ENCODE measurements around the gene MRPS27.

Gene MRPS27

DNA sequence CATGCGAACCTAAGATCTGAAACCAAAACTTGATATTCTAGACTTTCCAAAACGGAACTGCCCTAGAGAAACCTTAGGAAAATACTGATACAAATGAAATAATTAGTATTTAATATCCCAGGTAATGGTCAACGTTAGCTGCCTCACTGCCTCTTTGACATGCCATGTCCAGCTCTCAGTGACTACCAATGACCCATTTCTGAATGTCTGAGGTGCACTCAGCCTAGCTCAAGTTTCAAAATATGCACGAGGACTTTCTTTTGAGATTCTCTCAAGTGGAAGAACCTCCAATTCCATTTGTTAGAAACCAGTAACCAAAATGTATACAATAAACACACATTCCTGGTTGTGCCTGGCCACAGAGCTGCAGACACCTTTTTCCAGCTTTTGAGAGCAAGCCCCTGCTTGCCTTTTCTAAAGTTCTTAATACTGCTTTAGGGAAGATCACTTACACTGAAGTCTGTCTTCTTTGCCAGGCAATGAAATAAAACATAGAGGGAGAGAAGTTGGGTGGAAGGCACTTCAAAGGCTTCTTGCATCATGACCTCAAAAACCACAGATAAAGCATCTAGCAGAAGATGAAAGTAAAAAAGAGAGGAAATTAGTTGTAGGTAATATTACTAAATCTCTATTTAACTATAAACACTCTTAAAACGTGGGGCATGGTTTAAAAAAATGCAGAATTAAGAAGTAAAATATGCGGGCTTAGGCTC lies 87.9 kb downstream of the MRPS27 start:
- no peak for DNase-seq (ENCODE audit: low read depth)

DNA sequence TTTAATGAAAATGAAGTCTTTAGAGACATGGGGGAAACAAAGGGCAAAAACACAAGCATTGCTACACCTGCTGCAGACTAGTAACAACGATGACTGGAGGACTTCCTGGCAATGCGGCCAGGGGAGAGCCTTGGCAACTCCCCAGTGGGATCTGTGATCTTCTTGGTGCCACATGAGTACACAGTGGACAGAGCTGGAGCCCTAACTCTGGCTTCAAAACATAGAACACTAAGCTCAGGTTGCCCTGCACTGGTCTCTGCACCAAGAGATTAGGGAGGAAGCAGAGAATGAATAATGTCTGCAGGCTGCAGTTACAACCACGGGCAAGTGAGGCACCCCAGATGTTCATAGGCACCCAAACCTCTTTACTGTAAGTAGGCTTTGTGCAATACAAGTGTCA lies 91.1 kb downstream of the MRPS27 start:
- DNase-seq (ENCODE audit: low read depth): no peak

DNA sequence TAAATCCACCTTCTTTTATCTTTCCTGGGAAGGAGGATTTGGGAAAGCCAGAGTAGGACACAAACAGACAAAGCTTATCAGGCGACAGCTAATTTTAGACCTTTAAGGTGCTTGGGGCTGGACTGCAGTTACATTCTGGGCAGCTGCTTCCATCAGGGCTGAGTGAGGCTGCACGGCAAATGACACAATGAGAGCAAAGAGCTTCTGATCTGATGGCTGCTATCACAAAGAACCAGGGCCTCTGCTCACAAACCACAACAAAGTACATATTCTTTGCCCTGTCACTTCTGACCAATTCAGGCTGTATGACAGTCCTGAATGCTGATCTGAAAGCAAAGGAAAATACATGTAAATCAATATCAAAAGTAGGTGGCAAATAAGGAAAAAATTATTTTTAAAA lies 93.1 kb downstream of the MRPS27 start:
- no peak for DNase-seq (ENCODE audit: low read depth)

DNA sequence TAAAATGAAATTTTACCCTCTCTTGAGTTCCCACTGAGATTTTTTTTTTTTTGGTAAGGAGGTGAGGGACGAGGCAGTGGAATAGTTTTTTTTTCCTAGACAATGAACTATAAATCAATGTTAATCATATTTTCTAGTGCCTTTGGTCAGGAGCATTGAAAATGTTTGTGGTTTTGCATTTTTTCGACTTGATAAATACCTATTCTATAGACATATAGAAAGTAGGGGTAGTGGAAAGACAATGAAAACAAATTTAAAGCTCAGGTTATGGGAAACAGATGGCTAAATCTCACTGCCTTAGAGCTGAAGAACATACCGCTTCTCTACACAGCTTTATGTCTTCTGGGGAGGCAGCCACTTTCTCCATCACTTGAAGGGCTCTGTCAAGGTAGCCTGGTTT lies 94.3 kb downstream of the MRPS27 start:
- DNase-seq (ENCODE audit: low read depth): no peak

DNA sequence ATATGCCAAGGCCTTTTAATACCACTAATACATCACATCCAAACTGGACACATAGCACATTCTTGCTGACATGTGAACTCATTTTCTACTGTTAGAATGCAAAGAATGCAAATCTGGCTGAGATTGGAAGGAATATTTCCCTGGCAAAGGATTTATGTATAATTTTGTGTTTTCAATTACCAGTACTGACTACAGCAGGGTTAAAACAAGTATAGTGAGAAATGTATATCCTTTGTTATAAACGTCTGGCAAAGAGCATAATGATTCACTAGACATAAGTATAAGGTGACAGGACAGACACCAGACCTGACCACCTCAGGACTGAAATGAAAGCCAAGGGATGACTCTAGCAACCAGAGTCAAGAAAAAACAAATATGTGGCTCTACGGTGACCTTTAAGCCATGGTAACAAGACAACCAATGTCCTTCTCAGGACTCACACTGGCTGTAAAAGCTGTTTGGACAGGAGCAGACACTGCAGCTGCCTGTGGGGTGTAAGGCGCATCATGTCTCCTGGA lies 95.0 kb downstream of the MRPS27 start:
- DNase-seq (ENCODE audit: low read depth): no peak

DNA sequence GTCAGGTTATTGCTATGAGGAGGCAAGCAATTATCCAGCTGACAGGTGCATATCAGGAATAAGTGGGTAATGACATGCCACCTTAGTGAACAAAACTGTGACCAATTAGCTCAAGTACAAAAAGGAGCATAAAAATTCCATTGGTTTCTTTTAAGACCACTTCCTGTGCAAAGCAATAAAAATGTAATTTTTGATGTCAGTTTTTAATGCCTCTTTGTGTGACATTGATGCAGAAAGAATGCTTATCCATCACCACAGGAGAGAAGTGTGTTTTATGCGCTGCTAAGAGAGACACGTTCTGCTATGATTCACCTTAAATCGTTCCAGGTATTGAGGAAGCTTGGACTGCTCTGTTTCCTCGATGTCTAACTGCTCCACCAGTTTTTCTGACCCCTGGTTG lies 96.7 kb downstream of the MRPS27 start:
- no peak for DNase-seq (ENCODE audit: low read depth)

DNA sequence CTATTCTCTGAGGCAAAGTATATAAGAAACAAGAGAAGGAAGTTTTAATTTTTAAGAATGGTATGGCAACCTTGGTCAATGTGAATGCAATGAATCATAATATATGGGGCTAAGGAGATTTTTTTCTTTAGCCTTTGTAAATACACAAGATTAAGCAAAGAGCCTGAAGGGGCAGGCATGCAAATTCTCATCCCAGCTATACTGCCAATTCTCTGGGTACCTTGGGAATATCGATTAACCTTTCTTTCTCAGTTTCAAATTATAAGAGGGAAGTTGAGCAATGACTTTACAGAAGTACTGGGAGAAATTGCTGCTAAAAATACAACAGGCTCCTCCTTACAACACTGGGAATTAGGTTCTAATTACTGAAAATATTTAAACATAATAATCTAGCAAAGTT lies 97.5 kb downstream of the MRPS27 start:
- DNase-seq (ENCODE audit: low read depth): no peak

DNA sequence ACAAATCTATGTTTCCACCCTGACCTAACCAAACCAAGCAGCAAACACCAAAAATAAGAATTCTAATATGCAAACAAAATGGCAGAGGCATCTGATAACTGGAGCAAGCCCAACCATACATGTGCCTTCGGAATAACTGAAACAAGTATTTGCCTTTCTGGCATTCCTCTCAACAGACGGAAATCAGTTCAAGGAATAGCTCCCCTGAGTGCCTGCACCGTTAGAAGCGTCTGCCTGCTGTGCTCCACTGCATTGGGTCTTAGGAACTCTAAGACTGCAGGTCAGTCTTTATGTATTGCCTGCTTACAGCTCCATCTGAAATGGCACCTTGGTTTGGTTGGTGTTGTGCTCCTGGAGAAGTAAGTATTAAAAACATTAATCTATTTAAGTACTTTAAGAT lies 98.5 kb downstream of the MRPS27 start:
- DNase-seq (ENCODE audit: low read depth): no peak

DNA sequence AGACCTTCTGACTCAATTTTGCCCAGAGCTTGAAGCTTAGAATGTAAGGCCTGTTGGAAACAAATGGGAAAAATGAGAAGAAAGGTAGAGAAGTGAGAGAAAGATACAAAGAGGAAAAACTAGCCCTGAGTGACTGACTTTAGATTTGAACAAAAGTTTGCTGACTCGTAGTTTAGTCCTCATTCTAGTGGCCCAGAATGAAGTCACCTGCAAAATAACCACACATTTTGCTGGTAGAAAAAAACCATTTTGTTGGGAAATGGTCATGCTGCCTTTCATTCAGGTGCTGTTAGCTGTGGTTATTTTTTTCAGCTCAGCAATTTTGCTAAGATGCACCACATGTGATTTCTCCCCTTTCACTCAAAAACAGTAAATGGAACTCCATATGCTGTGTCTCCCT lies 98.9 kb downstream of the MRPS27 start:
- DNase-seq (ENCODE audit: low read depth): no peak

DNA sequence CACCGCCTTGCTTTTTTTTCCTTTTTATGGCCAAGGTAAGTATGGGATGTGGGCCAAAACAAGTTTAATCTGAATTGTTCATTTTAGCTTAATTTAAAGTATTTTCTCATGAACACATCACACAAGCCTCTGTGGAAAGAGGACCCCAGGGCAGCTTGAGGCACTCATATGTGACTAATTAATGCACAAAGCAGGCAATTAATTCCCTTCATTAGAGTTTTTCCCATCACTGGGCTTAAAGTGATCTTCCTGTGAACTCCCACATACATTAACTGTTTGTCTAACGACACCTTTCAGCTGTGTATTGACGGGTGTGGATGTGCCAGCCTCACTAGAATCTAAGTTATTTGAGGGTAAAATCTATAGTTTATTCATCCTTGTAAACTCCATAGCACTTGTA lies 103.3 kb downstream of the MRPS27 start:
- no peak for DNase-seq (ENCODE audit: low read depth)

DNA sequence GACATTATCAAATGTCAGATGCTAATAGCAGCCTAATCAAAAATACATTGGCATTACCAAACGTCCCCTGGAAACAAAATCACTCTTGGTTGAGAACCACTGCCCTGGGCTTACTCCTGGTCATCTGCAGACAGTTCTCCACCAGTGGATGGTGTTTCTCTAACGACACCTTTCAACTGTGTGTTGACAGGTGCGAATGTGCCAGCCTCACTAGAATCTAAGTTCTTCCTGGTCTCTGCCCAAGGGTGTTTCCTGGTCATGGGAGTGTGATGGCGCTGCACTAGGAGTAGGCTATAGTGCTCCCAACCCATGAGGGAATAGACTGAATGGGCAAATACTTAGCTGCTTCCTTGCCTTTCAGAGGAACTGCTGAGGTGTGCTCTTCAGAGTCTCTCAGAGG lies 105.9 kb downstream of the MRPS27 start:
- DNase-seq (ENCODE audit: low read depth): no peak

DNA sequence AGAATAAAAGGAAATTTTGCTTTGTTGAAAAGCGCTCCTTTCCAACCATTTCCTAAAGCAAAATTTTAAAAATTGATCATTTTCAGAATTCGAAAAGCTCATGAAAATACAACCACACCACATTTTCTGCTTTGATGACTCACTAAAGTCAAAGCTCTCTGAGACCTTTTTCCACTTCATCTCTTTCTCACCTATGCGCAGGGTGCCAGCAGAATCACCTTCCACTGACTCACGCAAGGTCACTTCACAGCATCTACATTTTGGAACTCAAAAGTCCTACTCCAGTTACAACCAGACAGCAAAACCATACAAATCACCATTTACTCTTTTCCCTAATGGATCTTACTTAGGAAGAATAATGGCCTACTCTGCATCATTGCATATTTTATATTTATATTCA lies 106.6 kb downstream of the MRPS27 start:
- no peak for DNase-seq (ENCODE audit: low read depth)

DNA sequence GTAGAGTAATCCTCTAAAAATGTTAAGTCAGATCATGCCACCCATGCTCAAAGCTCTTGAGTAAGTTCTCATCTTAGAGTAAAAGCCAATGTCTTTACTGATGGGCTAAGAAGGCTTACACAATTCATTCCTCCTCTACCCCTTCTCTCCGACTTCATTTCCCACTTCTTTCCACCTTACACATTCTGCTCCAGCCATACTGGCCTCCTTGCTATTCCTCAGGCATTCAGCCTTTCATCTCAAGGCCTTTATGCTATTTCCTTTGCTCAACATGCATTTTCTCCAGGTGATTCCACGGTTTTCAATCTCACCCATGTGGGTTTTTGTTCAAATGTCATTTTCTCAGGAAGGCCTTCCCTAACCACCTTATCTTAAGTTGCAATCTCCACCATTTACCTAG lies 107.9 kb downstream of the MRPS27 start:
- DNase-seq (ENCODE audit: low read depth): no peak

DNA sequence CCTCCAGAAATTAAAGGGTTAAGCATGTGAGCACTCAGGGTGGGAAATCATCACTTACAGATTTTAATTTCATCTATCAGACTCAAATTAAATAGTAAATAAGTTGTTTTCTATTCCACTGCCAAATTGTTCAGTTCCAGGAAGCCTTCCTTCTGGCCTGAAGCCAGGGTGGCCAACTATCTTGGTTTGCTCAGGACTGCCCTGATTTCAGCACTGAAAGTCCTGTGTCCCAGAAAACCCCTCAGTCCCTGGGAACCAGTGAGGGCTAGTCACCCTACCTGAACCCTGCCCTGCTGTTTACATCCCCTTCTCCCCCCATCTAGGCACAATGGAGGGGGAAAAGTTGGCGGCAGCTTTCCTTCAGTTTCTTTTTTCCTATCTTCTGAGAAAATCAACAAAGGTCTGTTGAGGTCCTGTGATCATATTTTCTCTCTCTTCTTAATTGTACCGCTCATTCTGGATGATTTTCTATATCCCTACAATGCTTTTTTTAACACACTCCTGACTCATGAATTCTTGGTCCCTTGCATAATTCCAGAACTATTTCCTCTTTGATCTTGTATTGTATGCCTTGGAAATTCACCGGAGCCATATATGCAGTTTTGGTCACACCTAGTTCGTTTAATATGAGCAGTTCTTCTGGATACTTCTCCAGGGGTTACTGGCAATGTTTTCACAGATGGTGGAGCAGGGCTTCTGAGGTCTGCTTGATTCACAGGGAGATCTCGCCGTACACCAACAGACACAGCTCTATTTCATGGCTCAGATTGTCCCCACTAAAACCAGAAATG lies 109.0 kb downstream of the MRPS27 start:
- no peak for DNase-seq (ENCODE audit: low read depth)

DNA sequence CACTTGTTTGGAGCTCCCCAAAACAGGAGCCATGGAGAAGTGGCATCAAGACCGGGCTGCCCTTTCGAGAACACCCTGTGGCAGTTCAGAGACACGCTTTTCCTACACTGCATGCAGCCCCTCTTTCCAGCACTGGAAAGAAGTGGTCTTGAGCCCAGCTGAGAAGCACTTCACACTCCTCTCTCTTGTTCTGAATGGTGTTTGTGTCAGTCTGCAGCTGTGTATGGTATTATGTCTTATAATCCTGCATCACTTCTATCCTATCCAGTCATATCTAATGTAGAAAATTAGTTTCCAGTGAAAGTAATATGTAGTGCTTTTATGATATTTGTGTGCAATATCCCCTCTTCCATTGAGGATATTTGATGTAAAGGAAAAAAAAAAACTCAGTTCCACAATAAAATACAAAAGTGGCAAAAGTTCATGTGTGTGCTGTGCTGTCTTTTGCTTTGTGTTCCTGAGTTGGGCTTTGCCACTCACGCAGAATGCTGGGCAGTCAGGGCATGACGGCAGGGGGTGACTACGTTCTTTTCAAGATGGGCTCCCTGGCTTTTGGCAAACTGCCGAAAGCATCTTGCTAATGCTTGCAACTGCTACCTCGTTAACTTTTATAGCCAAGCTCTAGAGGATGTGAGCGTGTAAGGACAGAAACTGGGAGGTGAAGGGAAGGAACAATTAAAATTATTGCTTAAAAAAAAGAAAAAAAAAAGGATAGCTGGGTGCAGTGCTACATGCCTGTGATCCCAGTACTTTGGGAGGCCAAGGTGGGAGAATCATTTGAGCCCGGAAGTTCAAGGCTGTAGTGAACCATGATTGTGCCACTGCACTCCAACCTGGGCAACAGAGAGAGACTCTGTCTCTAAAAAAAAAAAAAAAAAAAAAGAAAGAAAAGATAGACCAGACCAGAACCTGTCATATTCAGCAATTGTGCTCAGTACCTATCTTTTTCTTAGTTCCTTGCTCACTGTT lies 110.6 kb downstream of the MRPS27 start:
- no peak for DNase-seq (ENCODE audit: low read depth)

DNA sequence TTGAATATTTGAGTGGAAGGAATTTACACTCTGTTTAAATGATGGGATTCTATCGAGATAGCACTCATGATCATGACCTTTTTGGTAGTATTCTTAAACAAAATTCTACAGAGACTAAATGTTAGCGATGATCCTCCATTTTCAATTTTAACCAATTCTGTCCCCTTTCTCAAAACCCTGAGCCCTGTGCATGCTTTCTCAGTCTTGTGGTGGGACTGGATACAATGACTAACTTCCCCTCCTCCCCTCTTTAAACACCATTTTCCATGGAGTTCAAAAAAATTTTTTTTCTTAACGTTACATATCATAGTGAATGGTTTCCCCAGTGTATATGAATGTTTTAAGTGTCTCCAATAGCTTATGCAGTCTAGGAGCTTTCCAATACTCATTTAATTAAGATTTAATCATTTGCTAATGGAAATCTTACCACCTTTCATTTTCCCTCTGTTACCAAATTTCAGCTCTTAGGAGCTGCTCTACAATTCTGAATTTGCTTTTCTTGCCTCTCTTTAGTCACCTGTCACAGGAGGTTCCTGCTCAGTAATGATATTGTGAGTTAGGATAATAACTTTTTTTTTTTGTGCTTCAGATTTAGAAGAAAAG lies 111.6 kb downstream of the MRPS27 start:
- DNase-seq (ENCODE audit: low read depth): no peak

DNA sequence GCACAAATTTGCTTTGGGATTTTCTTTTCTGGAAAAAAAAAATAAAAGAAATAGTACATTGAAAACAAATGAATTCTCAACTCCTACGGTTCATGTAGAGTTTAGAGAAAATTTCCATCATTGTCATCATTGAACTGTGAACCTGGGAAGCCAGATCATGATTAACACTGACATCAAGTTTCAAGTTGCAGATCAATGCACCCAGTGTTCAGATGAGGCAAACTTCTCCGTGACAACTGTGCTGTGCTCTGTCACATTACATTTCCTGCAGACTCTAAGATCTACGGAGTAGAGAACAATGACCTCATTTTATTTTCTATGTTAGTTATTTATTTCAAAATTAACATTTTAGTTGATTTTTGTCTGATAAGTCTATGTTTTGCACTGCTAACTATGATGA lies 113.0 kb downstream of the MRPS27 start:
- no peak for DNase-seq (ENCODE audit: low read depth)

DNA sequence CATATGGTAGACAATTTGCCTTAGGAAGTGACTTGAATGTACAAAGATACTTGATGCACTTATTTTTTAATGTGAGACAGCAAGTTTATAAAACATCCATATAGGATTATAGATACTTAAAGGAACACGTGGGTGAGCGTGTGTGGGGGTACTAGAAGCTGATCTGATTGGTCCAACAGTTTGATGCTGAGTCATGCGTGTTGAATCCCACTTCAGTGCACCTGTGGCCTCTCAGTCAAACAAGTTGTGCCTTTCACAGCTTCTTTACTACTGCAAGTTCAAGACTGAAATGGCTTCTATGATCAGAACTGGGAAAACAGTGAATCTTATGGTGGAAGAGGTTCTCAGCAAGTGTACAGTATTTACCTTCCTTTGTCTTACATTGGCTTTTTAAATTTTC lies 113.9 kb downstream of the MRPS27 start:
- DNase-seq (ENCODE audit: low read depth): no peak

DNA sequence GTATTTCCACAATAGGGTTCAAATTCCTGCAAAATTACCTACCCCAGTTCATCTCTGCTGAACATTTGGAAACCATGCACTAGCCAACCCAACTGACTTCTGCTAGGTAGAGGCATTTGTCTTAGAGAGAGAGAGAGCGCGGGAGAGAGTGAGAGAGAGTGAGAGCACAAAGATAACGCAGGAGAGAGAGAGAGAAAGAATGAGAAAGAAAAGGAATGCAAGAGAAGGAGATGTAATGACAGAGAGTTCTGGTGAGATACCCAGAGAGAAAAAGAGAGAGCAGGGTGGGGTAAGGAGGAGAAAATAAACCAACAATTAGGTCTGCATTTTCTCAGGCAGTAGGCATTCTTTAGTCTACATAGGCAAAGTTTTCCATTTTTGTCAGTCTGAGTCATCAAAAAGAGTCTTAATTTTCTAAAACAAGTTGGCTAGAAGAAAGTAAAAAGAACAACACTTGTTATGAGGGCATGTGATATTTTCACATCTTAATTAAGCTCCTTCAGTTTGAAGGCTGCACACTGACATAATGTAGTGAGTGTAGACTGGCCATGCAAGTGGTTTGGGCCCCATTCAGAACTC lies 114.5 kb downstream of the MRPS27 start:
- DNase-seq (ENCODE audit: low read depth): no peak

DNA sequence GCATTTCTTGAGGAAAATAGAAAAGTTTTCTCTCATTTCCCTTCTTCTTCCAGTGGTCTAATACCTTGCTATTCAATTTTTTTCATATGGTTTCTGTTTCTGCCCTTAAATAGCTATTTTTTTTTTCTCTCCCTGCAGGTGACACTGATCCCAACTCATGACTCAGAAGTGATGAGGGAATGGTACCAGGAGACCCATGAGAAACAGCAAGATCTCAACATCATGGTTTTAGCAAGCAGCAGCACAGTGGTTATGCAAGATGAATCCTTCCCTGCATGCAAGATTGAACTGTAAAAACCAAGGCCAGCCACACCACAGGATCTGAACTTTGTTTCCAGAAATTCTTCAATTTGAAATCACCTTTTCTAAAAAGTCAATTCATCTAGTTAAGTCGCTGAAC lies 115.1 kb downstream of the MRPS27 start:
- DNase-seq (ENCODE audit: low read depth): no peak

DNA sequence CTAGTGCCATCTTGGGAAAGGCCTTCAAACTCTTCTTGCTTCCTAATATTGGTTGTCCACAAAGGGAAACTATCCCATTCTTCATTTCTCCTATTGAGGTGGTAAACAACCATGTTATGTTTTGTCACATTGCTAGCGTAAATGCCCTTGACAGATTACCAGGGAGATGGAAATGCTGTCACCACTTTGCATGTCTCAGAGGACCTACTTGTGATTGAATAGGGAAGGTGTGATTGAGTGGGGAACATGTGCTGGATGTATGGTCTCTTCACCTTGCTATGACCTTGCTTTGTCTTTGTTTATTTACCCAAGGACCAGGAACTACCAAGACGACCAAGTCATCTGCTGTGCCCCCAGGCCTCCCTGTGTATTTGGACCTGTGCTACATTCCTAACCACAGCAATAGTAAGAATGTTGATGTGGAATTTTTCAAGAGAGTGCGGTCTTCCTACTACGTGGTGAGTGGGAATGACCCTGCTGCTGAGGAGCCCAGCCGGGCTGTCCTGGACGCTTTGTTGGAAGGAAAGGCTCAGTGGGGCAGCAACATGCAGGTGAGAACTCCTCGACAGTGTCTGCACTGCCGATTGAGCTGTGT lies 116.7 kb downstream of the MRPS27 start:
- DNase-seq (ENCODE audit: low read depth): no peak
